EL (cell line): ENCODE measurements around the gene ARHGEF33.

Experiments
- DNase-seq: peaks from one replicate; pipeline ENCODE4 v3.0.0-alpha.2; 2016

The ARHGEF33 gene

DNA sequence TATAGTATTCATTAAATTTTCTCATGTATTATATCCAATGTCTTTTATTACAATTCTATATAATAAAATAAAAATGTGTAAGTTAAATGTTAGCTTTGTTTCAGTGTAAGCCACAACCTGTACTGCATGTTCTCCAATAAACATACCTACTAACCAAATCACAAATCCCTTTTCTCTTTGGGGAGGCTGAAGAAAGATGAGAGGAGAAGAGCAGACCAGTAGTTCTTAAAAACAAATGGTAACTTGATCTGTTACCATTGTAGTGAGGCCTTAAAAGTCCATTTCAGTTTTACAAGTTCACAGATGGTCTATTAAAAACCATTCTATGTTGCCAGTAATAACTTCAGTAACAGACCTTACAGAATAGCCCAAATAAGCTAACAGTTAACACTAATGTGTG lies 130.7 kb downstream of the ARHGEF33 start:
- no peak for DNase-seq

DNA sequence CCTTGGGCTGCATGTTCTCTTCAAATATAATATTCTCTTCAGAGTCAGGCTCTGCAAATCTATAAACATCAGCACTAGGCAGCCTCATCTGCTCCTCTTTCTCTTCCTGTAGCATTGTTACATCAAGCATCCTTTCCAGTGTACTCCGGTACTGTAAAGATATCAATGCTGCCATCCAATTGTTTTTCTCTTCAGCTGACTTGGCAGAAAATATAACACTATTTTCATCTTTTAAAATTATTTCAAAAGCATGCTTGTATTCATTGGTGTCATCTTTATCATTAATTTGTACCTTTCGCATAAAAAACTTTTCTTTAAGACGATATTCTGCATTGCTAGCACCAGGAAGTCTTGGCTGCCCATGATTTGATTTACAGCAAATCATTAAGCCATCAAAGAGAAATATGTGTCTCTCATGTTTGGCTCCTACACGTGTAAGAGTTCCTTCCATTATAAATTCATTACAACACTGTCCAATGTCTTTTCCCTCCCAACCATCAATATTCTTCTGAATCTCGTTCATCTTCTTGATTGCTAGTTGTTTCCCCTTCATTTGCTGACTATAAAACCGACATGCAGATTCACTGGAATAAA lies 133.1 kb downstream of the ARHGEF33 start:
- no peak for DNase-seq

GRCh38 chr2:39023649-39024048 lies 134.0 kb downstream of the ARHGEF33 start:
- no peak for DNase-seq

DNA sequence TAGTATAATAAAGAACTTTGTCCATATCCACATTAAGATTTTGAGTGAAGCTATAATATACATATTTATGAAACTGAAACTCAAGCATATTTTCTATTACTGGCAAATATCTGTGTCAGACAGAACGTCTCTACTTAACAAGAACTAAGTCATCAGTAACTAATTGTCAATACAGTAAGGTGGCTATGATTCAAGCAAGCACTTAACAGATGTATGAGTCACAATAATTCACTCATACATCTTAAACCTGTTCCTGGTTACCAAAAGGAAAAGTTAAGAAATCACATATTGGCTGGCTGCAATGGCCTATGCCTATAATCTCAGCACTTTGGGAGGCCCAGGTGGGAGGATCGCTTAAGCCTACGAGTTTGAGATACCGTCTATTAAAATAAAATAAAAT lies 135.2 kb downstream of the ARHGEF33 start:
- peak; percentile 13 for DNase-seq
